ENCODE data around the gene MCF2L2.

MCF2L2 gene

GRCh38 chr3:183254487-183255347, 173.7 kb downstream of the MCF2L2 start (continued):
- TF ChIP-seq ZBTB26 (tag by site-specific recombination; optimal IDR thresholded peaks at IDR 0.05) (peak; percentile 38), MEIS1 (CRISPR knock-in tag; IDR thresholded peaks at IDR 0.05; ENCODE audit: borderline replicate concordance) (no peak), ZNF510 (tag by site-specific recombination; IDR thresholded peaks at IDR 0.05; ENCODE audit: insufficient replicate concordance) (no peak), ZNF701 (tag by site-specific recombination; IDR thresholded peaks at IDR 0.05) (no peak), ZNF449 (tag by site-specific recombination; IDR thresholded peaks at IDR 0.05) (no peak), ZNF677 (tag by site-specific recombination; IDR thresholded peaks at IDR 0.05) (no peak), ZNF544 (tag by site-specific recombination; IDR thresholded peaks at IDR 0.05) (no peak), PRDM1 (tag by site-specific recombination; IDR thresholded peaks at IDR 0.05) (peak; percentile 41), ZIC2 (tag by site-specific recombination; IDR thresholded peaks at IDR 0.05) (no peak), ZNF571 (tag by site-specific recombination; IDR thresholded peaks at IDR 0.05) (no peak), REST (tag by site-specific recombination; IDR thresholded peaks at IDR 0.05) (no peak), ZNF629 (tag by site-specific recombination; IDR thresholded peaks at IDR 0.05) (no peak), ZNF157 (tag by site-specific recombination; IDR thresholded peaks at IDR 0.05) (no peak), ZNF24 (tag by site-specific recombination; IDR thresholded peaks at IDR 0.05) (no peak), ZBTB1 (tag by site-specific recombination; IDR thresholded peaks at IDR 0.05) (no peak), ZNF692 (tag by site-specific recombination; IDR thresholded peaks at IDR 0.05) (no peak), GFI1B (tag by site-specific recombination; IDR thresholded peaks at IDR 0.05) (no peak), PRDM6 (tag by site-specific recombination; IDR thresholded peaks at IDR 0.05) (no peak), ZNF658 (tag by site-specific recombination; IDR thresholded peaks at IDR 0.05) (no peak), ZNF433 (tag by site-specific recombination; IDR thresholded peaks at IDR 0.05; ENCODE audit: low read depth) (no peak), ZNF16 (tag by site-specific recombination; IDR thresholded peaks at IDR 0.05; ENCODE audit: low read depth) (no peak), ZNF791 (tag by site-specific recombination; IDR thresholded peaks at IDR 0.05) (no peak), ZNF580 (tag by site-specific recombination; IDR thresholded peaks at IDR 0.05) (no peak), ZNF184 (tag by site-specific recombination; IDR thresholded peaks at IDR 0.05) (no peak), SALL2 (tag by site-specific recombination; IDR thresholded peaks at IDR 0.05; ENCODE audit: borderline replicate concordance) (no peak), PRDM10 (tag by site-specific recombination; IDR thresholded peaks at IDR 0.05) (no peak)
